Right kidney (tissue), 9 donors: ENCODE measurements around the gene SNU13.
"Not testable (repeated sequence)": the region's sequence is repeated elsewhere in the genome, so short reads cannot be mapped to it uniquely, and the experiment has no call there.

ENCODE experiments used
- DNase-seq: peaks from one replicate; pipeline ENCODE4 v3.0.0-alpha.2; 2016
- long read RNA-seq, 8 donors: transcript quantifications; one replicate each; lab custom pipeline, GENCODE V29; 2026

Gene SNU13
- long read RNA-seq, donor 1, transcript SNU13-202 (3 exons, 1,503 nt), result major isoform, 98 of 166 reads
- long read RNA-seq, donor 1, transcript SNU13-201 (3 exons, 877 nt), result minor isoform, 43 of 166 reads
- long read RNA-seq, donor 1, partial matches to known transcripts, result 22 of 166 reads
- long read RNA-seq, donor 1, other reads (novel, unspliced or antisense), result 0 of 166 reads
- long read RNA-seq, donor 2, transcript SNU13-201 (3 exons, 877 nt), result minor isoform, 31 of 101 reads
- long read RNA-seq, donor 2, transcript SNU13-202 (3 exons, 1,503 nt), result major isoform, 58 of 101 reads
- long read RNA-seq, donor 2, partial matches to known transcripts, result 11 of 101 reads
- long read RNA-seq, donor 2, other reads (novel, unspliced or antisense), result 0 of 101 reads
- long read RNA-seq, donor 3, transcript SNU13-202 (3 exons, 1,503 nt), result major isoform, 33 of 62 reads
- long read RNA-seq, donor 3, transcript SNU13-201 (3 exons, 877 nt), result minor isoform, 20 of 62 reads
- long read RNA-seq, donor 3, partial matches to known transcripts, result 8 of 62 reads
- long read RNA-seq, donor 3, other reads (novel, unspliced or antisense), result 0 of 62 reads
- long read RNA-seq, donor 4, transcript SNU13-201 (3 exons, 877 nt), result minor isoform, 31 of 111 reads
- long read RNA-seq, donor 4, transcript SNU13-202 (3 exons, 1,503 nt), result major isoform, 71 of 111 reads
- long read RNA-seq, donor 4, partial matches to known transcripts, result 6 of 111 reads
- long read RNA-seq, donor 4, other reads (novel, unspliced or antisense), result 0 of 111 reads
- long read RNA-seq, donor 5, transcript SNU13-202 (3 exons, 1,503 nt), result major isoform, 79 of 129 reads
- long read RNA-seq, donor 5, transcript SNU13-201 (3 exons, 877 nt), result minor isoform, 39 of 129 reads
- long read RNA-seq, donor 5, partial matches to known transcripts, result 11 of 129 reads
- long read RNA-seq, donor 5, other reads (novel, unspliced or antisense), result 0 of 129 reads
- long read RNA-seq, donor 6, transcript SNU13-202 (3 exons, 1,503 nt), result major isoform, 58 of 119 reads
- long read RNA-seq, donor 6, transcript SNU13-201 (3 exons, 877 nt), result minor isoform, 42 of 119 reads
- long read RNA-seq, donor 6, partial matches to known transcripts, result 16 of 119 reads
- long read RNA-seq, donor 6, other reads (novel, unspliced or antisense), result 0 of 119 reads
- long read RNA-seq, donor 7, transcript SNU13-201 (3 exons, 877 nt), result minor isoform, 42 of 161 reads
- long read RNA-seq, donor 7, transcript SNU13-202 (3 exons, 1,503 nt), result major isoform, 101 of 161 reads
- long read RNA-seq, donor 7, partial matches to known transcripts, result 18 of 161 reads
- long read RNA-seq, donor 7, other reads (novel, unspliced or antisense), result 0 of 161 reads
- long read RNA-seq, donor 8, transcript SNU13-201 (3 exons, 877 nt), result minor isoform, 41 of 141 reads
- long read RNA-seq, donor 8, transcript SNU13-202 (3 exons, 1,503 nt), result major isoform, 71 of 141 reads
- long read RNA-seq, donor 8, partial matches to known transcripts, result 28 of 141 reads
- long read RNA-seq, donor 8, other reads (novel, unspliced or antisense), result 0 of 141 reads

- DNase-seq, result peak; percentile 83
These were observed at the start of gene SNU13 for GRCh38 chr22:41688365-41689211. SNU13 (minus strand) TSS chr22:41688867; CDS start chr22:41688796, 71 bp downstream.

GRCh38 chr22:41733241-41733640 is 44.6 kb upstream of the SNU13 start:
- DNase-seq, result not testable (repeated sequence)

- no peak for DNase-seq
These were observed 43.6 kb upstream of the SNU13 start for GRCh38 chr22:41732096-41732772.

GRCh38 chr22:41731609-41732008 is 42.9 kb upstream of the SNU13 start:
- DNase-seq, result no peak

GRCh38 chr22:41725510-41726110 is 36.9 kb upstream of the SNU13 start:
- DNase-seq, result no peak

GRCh38 chr22:41722496-41722895 is 33.8 kb upstream of the SNU13 start:
- no peak for DNase-seq

- DNase-seq, result no peak
These were observed 24.3 kb upstream of the SNU13 start for GRCh38 chr22:41713004-41713403.

GRCh38 chr22:41709341-41709740 is 20.7 kb upstream of the SNU13 start:
- DNase-seq, result no peak

GRCh38 chr22:41702763-41703162 is 14.1 kb upstream of the SNU13 start:
- no peak for DNase-seq

GRCh38 chr22:41700108-41700364 is 11.4 kb upstream of the SNU13 start:
- DNase-seq, result no peak

- DNase-seq, result peak; percentile 74
These were observed 10.8 kb upstream of the SNU13 start, which contains the start of gene MEI1 for GRCh38 chr22:41699264-41700107. MEI1 (plus strand) TSS chr22:41699503; CDS start chr22:41699539, 36 bp downstream.

GRCh38 chr22:41697126-41697775 is 8.6 kb upstream of the SNU13 start:
- DNase-seq, result peak; percentile 93

GRCh38 chr22:41696703-41697102 is 8.0 kb upstream of the SNU13 start:
- no peak for DNase-seq

GRCh38 chr22:41695211-41695610 is 6.5 kb upstream of the SNU13 start:
- DNase-seq, result no peak

GRCh38 chr22:41690476-41690875 is 1.8 kb upstream of the SNU13 start:
- no peak for DNase-seq

GRCh38 chr22:41687901-41688364 is 734 bp downstream of the SNU13 start:
- DNase-seq, result no peak

- not testable (repeated sequence) for DNase-seq
These were observed 1.8 kb downstream of the SNU13 start for GRCh38 chr22:41686890-41687289.

- DNase-seq, result no peak
These were observed 4.5 kb downstream of the SNU13 start for GRCh38 chr22:41684194-41684593.
